ENCODE results near the gene C21orf58. TPM values are rescaled to one million over a fixed set of nuclear protein-coding genes. Genes with fewer than 3 reads are reported as not detected.

The C21orf58 gene
- total RNA-seq, 1 experiment from 2014 or later: 15.3 TPM

DNA sequence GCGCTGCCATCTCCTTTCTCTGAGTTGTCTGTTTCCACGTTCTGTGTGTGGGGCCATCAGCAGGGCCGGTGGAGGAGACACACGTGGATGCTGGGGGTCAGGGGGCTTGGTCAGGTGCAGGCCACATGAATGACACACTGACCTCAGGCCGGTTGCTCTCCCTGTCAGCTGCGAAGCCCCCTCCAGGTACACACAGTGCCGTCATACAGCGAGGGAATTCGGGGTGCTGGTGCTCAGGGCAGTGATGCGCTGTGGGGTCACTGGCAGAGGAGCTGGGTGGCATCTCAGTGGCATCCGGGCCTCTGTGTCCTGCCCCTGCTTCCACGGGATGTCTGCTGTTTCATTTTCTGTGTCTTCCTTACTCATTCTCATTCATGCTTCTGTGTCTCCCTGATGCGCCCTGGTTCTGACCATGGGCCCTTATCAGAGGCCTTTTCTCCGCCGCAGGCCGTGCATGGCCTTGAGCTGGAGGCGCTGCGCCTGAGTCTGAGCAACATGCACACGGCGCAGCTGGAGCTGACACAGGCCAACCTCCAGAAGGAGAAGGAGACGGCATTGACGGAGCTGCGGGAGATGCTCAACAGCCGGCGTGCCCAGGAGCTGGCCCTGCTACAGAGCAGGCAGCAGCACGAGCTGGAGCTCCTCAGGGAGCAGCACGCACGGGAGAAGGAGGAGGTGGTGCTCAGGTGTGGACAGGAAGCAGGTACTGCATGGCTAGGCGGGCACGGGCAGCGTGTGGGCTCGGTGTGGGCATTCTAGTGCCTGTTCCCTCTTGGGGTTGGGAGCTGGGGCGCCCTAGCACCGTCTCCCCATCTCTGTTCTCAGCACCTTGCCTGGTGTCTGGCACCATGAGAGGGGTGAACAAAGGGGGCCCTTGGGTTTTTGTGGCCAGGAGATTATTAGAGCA, 22.9 kb upstream of the C21orf58 start:
- ChIA-PET POLR2A (ENCODE audit: unreplicated experiment) (no interaction called here), CTCF (no interaction called here)
- Histone ChIP-seq H3K36me3 (ENCODE audit: low read depth, low read length) (peaks cover 44% of the 10 kb centered on the region), H3K27ac (ENCODE audit: low read length) (no peak overlapping the region), H3K4me2 (ENCODE audit: low read length) (no peak overlapping the region), H3K4me3 (ENCODE audit: low read length) (no peak overlapping the region), H3K4me1 (ENCODE audit: insufficient read depth, low read length) (0 out of 2 replicates have a peak, but pooled peaks cover 5% of the 10 kb centered on the region), H4K20me1 (ENCODE audit: low read length) (no peaks in the 10 kb centered on the region), H3F3A (ENCODE audit: low read length, unreplicated experiment) (no peaks in the 10 kb centered on the region), H3K27me3 (ENCODE audit: low read length) (no peaks in the 10 kb centered on the region), H3K9me2 (replicated peaks; ENCODE audit: low read length) (no peaks in the 10 kb centered on the region), H2AFZ (ENCODE audit: low read length) (no peak overlapping the region), H3K79me2 (ENCODE audit: low read length) (peaks cover 40% of the 10 kb centered on the region), H3K9me3 (ENCODE audit: low read length) (no peaks in the 10 kb centered on the region), H3K9ac (ENCODE audit: low read length) (no peak overlapping the region)
- DNase-seq: no peak
- BruUV-seq (replicated peaks): no TSS peak
- no peak for ATAC-seq
- TF ChIP-seq EZH2phosphoT487 (IDR thresholded peaks at IDR 0.05; ENCODE audit: borderline replicate concordance, low read length) (no peak), EZH2 (IDR thresholded peaks at IDR 0.05; ENCODE audit: low read length, unreplicated experiment) (no peak)
- TF ChIP-seq, protein P1, sequence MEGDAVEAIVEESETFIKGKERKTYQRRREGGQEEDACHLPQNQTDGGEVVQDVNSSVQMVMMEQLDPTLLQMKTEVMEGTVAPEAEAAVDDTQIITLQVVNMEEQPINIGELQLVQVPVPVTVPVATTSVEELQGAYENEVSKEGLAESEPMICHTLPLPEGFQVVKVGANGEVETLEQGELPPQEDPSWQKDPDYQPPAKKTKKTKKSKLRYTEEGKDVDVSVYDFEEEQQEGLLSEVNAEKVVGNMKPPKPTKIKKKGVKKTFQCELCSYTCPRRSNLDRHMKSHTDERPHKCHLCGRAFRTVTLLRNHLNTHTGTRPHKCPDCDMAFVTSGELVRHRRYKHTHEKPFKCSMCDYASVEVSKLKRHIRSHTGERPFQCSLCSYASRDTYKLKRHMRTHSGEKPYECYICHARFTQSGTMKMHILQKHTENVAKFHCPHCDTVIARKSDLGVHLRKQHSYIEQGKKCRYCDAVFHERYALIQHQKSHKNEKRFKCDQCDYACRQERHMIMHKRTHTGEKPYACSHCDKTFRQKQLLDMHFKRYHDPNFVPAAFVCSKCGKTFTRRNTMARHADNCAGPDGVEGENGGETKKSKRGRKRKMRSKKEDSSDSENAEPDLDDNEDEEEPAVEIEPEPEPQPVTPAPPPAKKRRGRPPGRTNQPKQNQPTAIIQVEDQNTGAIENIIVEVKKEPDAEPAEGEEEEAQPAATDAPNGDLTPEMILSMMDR (conservative IDR thresholded peaks at IDR 0.05; ENCODE audit: low read depth, low read length): no peak
- intact Hi-C loops (cut with micrococcal nuclease): no loop called here

DNA sequence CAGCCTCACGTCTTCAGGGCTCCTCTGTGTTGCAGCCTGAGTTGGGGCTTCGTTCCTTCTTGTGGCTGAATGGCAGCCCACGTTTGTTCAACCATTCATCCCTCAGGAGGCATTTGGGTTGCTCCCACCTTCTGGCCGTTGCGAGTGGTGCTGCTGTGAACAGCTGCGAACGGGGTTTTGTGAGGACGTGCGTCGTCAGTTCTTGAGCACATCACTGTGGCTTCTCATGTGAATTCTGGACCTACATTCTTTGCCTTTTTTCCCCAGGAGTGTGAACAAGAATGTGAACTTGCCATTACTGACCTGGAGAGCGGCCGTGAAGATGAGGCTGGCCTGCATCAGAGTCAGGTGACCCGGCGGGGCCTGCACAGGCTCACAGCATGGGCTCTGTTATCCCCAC, 22.2 kb upstream of the C21orf58 start:
- no peaks in the 10 kb centered on the region for H3K27me3 ChIP-seq (ENCODE audit: low read length)
- no peaks in the 10 kb centered on the region for H3F3A ChIP-seq (ENCODE audit: low read length, unreplicated experiment)
- peaks cover 38% of the 10 kb centered on the region for H3K36me3 ChIP-seq (ENCODE audit: low read depth, low read length)
- CTCF ChIA-PET: no interaction called here
- H2AFZ ChIP-seq (ENCODE audit: low read length): no peak overlapping the region
- H3K27ac ChIP-seq (ENCODE audit: low read length): no peak overlapping the region
- no peak overlapping the region for H3K4me2 ChIP-seq (ENCODE audit: low read length)
- H3K79me2 ChIP-seq (ENCODE audit: low read length): peaks cover 45% of the 10 kb centered on the region
- no peaks in the 10 kb centered on the region for H4K20me1 ChIP-seq (ENCODE audit: low read length)
- no peaks in the 10 kb centered on the region for H3K4me1 ChIP-seq (ENCODE audit: insufficient read depth, low read length)
- BruUV-seq (replicated peaks): no TSS peak
- H3K9ac ChIP-seq (ENCODE audit: low read length): no peak overlapping the region
- TF ChIP-seq EZH2phosphoT487 (IDR thresholded peaks at IDR 0.05; ENCODE audit: borderline replicate concordance, low read length) (no peak), EZH2 (IDR thresholded peaks at IDR 0.05; ENCODE audit: low read length, unreplicated experiment) (no peak)
- TF ChIP-seq, protein P1 (conservative IDR thresholded peaks at IDR 0.05; ENCODE audit: low read depth, low read length): no peak
- no peaks in the 10 kb centered on the region for H3K9me2 ChIP-seq (replicated peaks; ENCODE audit: low read length)
- ATAC-seq: no peak
- POLR2A ChIA-PET (ENCODE audit: unreplicated experiment): no interaction called here
- H3K4me3 ChIP-seq (ENCODE audit: low read length): no peak overlapping the region
- no peaks in the 10 kb centered on the region for H3K9me3 ChIP-seq (ENCODE audit: low read length)
- no peak for DNase-seq
- intact Hi-C loops (cut with micrococcal nuclease): no loop called here
